Pulmonary artery endothelial cell (primary cell): ENCODE measurements around the gene ATP8A2. TPM values are rescaled to one million over a fixed set of nuclear protein-coding genes. Genes with fewer than 3 reads are reported as not detected.

Source experiments
- DNase-seq: peaks from one replicate; pipeline ENCODE4 v3.0.0-alpha.2; 2011; ENCODE audit warnings: low read depth, low spot score
- total RNA-seq: library from RNA; depleted of rRNA; stranded (reverse); fragments of >200 nt; gene quantifications from 2 replicates; pipeline ENCODE4 v1.2.3, GENCODE V29; 2014

ATP8A2 gene
- total RNA-seq, 1 donor from 2014 or later = 0.07 TPM

- no peak for DNase-seq
These were observed 356.0 kb downstream of the ATP8A2 start for GRCh38 chr13:25727810-25728209.

GRCh38 chr13:25729201-25729600 is 357.4 kb downstream of the ATP8A2 start:
- DNase-seq = no peak

GRCh38 chr13:25731037-25731436 is 359.3 kb downstream of the ATP8A2 start:
- DNase-seq = no peak

- no peak for DNase-seq
These were observed 359.8 kb downstream of the ATP8A2 start for GRCh38 chr13:25731536-25731935.

- DNase-seq = no peak
These were observed 360.5 kb downstream of the ATP8A2 start for GRCh38 chr13:25732111-25732865.

GRCh38 chr13:25733001-25733491 is 361.3 kb downstream of the ATP8A2 start:
- DNase-seq = no peak

- no peak for DNase-seq
These were observed 362.1 kb downstream of the ATP8A2 start for GRCh38 chr13:25733696-25734435.

GRCh38 chr13:25738342-25739196 is 366.8 kb downstream of the ATP8A2 start:
- DNase-seq = no peak

GRCh38 chr13:25739376-25739775 is 367.6 kb downstream of the ATP8A2 start:
- no peak for DNase-seq

- DNase-seq = no peak
These were observed 370.0 kb downstream of the ATP8A2 start for GRCh38 chr13:25741796-25742195.

- DNase-seq = no peak
These were observed 370.4 kb downstream of the ATP8A2 start for GRCh38 chr13:25742220-25742619.

- DNase-seq = no peak
These were observed 371.6 kb downstream of the ATP8A2 start for GRCh38 chr13:25743421-25743820.

- no peak for DNase-seq
These were observed 372.4 kb downstream of the ATP8A2 start for GRCh38 chr13:25744178-25744577.

- no peak for DNase-seq
These were observed 374.4 kb downstream of the ATP8A2 start for GRCh38 chr13:25746131-25746530.

GRCh38 chr13:25752957-25753551 is 381.3 kb downstream of the ATP8A2 start:
- DNase-seq = no peak

GRCh38 chr13:25753976-25754375 is 382.2 kb downstream of the ATP8A2 start:
- no peak for DNase-seq

GRCh38 chr13:25756251-25756650 is 384.5 kb downstream of the ATP8A2 start:
- no peak for DNase-seq

- no peak for DNase-seq
These were observed 385.1 kb downstream of the ATP8A2 start for GRCh38 chr13:25756912-25757311.

GRCh38 chr13:25761041-25761440 is 389.3 kb downstream of the ATP8A2 start:
- no peak for DNase-seq

- no peak for DNase-seq
These were observed 390.5 kb downstream of the ATP8A2 start for GRCh38 chr13:25762281-25762680.

GRCh38 chr13:25762795-25763377 is 391.1 kb downstream of the ATP8A2 start:
- no peak for DNase-seq
